ENCODE results near the gene BNC2. TPM values are rescaled to one million over a fixed set of nuclear protein-coding genes. Genes with fewer than 3 reads are reported as not detected.

The BNC2 gene
- total and polyA plus RNA-seq, 7 experiments from 2014 or later: 0.05 to 1.5 (median 0.59) TPM; not detected in 3

GRCh38 chr9:16597136-16597535 is 273.3 kb downstream of the BNC2 start:
- ATAC-seq: no peak

GRCh38 chr9:16595227-16595626 is 275.2 kb downstream of the BNC2 start:
- no peak for DNase-seq
- Mint-ChIP-seq H3K27ac (no peak overlapping the region), H3K4me3 (no peak overlapping the region), H3K4me1 (no peaks in the 10 kb centered on the region), H3K9me3 (peaks cover 0 to 5% (median 0%) of the 10 kb centered on the region in 11 donors), H3K27me3 (no peaks in the 10 kb centered on the region), H3K36me3 (no peaks in the 10 kb centered on the region)
- intact Hi-C loops (cut with micrococcal nuclease): no loop called here
- CTCF ChIA-PET: no interaction called here
- Histone ChIP-seq H3K4me3 (ENCODE audit: low read length) (no peak overlapping the region), H3K9me3 (ENCODE audit: control insufficient read depth in 2 of 3, low read length in 3 of 3) (no peaks in the 10 kb centered on the region), H3K27me3 (ENCODE audit: control insufficient read depth in 2 of 2, insufficient read depth in 2 of 2, low read length in 2 of 2) (no peaks in the 10 kb centered on the region), H3K36me3 (ENCODE audit: control insufficient read depth in 2 of 3, insufficient read depth in 3 of 3, low read length in 3 of 3) (no peaks in the 10 kb centered on the region), H3K27ac (ENCODE audit: low read depth, low read length) (no peak overlapping the region), H3K4me1 (ENCODE audit: control insufficient read depth in 2 of 2, insufficient read depth in 2 of 2, low read length in 2 of 2) (no peaks in the 10 kb centered on the region)
- POLR2A ChIA-PET: no interaction called here
- ATAC-seq: no peak

More at GRCh38 chr9:16597136-16597535, 273.3 kb downstream of the BNC2 start:
- no peak overlapping the region for H3K4me3 Mint-ChIP-seq
- H3K27ac Mint-ChIP-seq: no peak overlapping the region
- no peak for DNase-seq
- H3K36me3 Mint-ChIP-seq: no peaks in the 10 kb centered on the region
- H3K9me3 Mint-ChIP-seq: peaks cover 0 to 5% (median 0%) of the 10 kb centered on the region in 11 donors
- Histone ChIP-seq H3K27me3 (ENCODE audit: control insufficient read depth in 2 of 2, insufficient read depth in 2 of 2, low read length in 2 of 2) (no peaks in the 10 kb centered on the region), H3K27ac (ENCODE audit: low read depth, low read length) (no peak overlapping the region), H3K36me3 (ENCODE audit: control insufficient read depth in 2 of 3, insufficient read depth in 3 of 3, low read length in 3 of 3) (no peaks in the 10 kb centered on the region), H3K9me3 (ENCODE audit: control insufficient read depth in 2 of 3, low read length in 3 of 3) (no peaks in the 10 kb centered on the region), H3K4me1 (ENCODE audit: control insufficient read depth in 2 of 2, insufficient read depth in 2 of 2, low read length in 2 of 2) (no peaks in the 10 kb centered on the region), H3K4me3 (ENCODE audit: low read length) (no peak overlapping the region)
- ChIA-PET POLR2A (no interaction called here), CTCF (no interaction called here)
- H3K4me1 Mint-ChIP-seq: no peaks in the 10 kb centered on the region
- intact Hi-C loops (cut with micrococcal nuclease): no loop called here
- H3K27me3 Mint-ChIP-seq: no peaks in the 10 kb centered on the region

DNA sequence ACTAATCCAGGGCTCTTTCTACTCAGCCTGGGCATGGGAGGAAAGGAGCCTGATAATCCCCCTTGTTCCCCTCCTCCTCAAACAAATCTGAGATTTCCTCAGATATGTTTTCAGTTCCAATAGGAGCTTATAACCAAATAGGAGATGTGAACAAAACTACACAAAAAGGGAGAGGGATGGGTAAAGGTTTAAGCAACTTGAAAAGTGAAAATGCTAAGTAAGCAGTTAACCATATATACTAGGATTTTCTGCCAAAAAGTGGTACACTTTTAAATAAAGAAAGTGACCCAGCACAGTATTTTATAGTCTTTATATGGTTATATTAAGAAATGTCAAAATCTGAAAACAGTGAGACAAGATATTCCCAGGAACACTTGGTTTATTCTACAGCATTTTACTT is 275.7 kb downstream of the BNC2 start:
- DNase-seq (no peak), ATAC-seq (no peak)
- no peaks in the 10 kb centered on the region for H3K9me3 ChIP-seq (ENCODE audit: control insufficient read depth in 2 of 3, low read length in 3 of 3)
- Mint-ChIP-seq H3K4me3 (no peak overlapping the region), H3K9me3 (peaks cover 0 to 5% (median 0%) of the 10 kb centered on the region in 11 donors), H3K27me3 (no peaks in the 10 kb centered on the region), H3K36me3 (no peaks in the 10 kb centered on the region), H3K4me1 (no peaks in the 10 kb centered on the region), H3K27ac (no peak overlapping the region)
- H3K27me3 ChIP-seq (ENCODE audit: control insufficient read depth in 2 of 2, insufficient read depth in 2 of 2, low read length in 2 of 2): no peaks in the 10 kb centered on the region
- H3K27ac ChIP-seq (ENCODE audit: low read depth, low read length): no peak overlapping the region
- H3K4me1 ChIP-seq (ENCODE audit: control insufficient read depth in 2 of 2, insufficient read depth in 2 of 2, low read length in 2 of 2): no peaks in the 10 kb centered on the region
- CTCF ChIA-PET: no interaction called here
- H3K36me3 ChIP-seq (ENCODE audit: control insufficient read depth in 2 of 3, insufficient read depth in 3 of 3, low read length in 3 of 3): no peaks in the 10 kb centered on the region
- POLR2A ChIA-PET: no interaction called here
- intact Hi-C loops (cut with micrococcal nuclease): no loop called here
- H3K4me3 ChIP-seq (ENCODE audit: low read length): no peak overlapping the region

DNA sequence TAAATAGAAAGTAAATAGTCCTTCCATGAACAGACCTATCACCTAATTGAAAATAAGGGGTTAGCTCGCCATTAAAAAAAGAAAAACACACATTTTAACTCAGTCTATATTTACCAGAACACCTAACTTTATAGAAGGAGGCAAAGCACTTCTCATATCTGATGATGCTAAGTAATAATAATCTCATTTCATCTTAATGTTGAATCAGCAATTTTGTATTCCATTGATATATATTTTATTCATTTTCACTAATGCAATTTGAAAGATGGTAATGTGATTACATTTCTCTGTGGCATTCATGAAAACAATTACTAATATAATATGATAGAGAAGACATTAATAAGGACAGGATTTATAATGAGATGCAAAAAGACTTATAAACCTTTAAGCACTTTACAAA is 276.7 kb downstream of the BNC2 start:
- no peak overlapping the region for H3K4me3 Mint-ChIP-seq
- peaks cover 0 to 5% (median 0%) of the 10 kb centered on the region in 11 donors for H3K9me3 Mint-ChIP-seq
- H3K4me1 Mint-ChIP-seq: no peaks in the 10 kb centered on the region
- ATAC-seq (no peak), DNase-seq (no peak)
- Histone ChIP-seq H3K4me1 (ENCODE audit: control insufficient read depth in 2 of 2, insufficient read depth in 2 of 2, low read length in 2 of 2) (no peaks in the 10 kb centered on the region), H3K27ac (ENCODE audit: low read depth, low read length) (no peak overlapping the region), H3K4me3 (ENCODE audit: low read length) (no peak overlapping the region), H3K27me3 (ENCODE audit: control insufficient read depth in 2 of 2, insufficient read depth in 2 of 2, low read length in 2 of 2) (no peaks in the 10 kb centered on the region), H3K36me3 (ENCODE audit: control insufficient read depth in 2 of 3, insufficient read depth in 3 of 3, low read length in 3 of 3) (no peaks in the 10 kb centered on the region), H3K9me3 (ENCODE audit: control insufficient read depth in 2 of 3, low read length in 3 of 3) (no peaks in the 10 kb centered on the region)
- ChIA-PET POLR2A (no interaction called here), CTCF (no interaction called here)
- intact Hi-C loops (cut with micrococcal nuclease): no loop called here
- no peaks in the 10 kb centered on the region for H3K27me3 Mint-ChIP-seq
- no peaks in the 10 kb centered on the region for H3K36me3 Mint-ChIP-seq
- H3K27ac Mint-ChIP-seq: no peak overlapping the region

DNA sequence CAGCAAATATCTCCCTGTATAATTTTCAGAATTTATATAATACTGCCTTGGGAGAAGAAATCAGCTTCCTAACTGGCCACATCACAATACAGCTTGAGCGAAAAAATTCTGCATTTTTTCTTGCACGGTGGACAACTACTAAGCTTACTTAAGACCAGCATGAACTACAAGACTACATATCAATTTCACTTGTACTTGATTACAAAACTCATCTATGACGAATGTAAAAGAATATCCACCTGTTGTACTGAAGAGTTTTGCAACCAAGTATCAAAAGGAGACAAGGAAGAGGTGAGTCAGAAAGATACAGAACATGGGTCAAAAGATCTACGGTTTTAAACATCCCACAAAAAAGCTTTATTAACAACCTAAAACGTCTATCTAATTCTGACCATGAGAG is 279.4 kb downstream of the BNC2 start:
- H3K4me1 Mint-ChIP-seq: no peaks in the 10 kb centered on the region

GRCh38 chr9:16585591-16585990 is 284.9 kb downstream of the BNC2 start:
- Histone ChIP-seq H3K4me3 (ENCODE audit: low read length) (no peak overlapping the region), H3K27ac (ENCODE audit: low read depth, low read length) (no peak overlapping the region), H3K9me3 (ENCODE audit: control insufficient read depth in 2 of 3, low read length in 3 of 3) (no peaks in the 10 kb centered on the region), H3K27me3 (ENCODE audit: control insufficient read depth in 2 of 2, insufficient read depth in 2 of 2, low read length in 2 of 2) (no peaks in the 10 kb centered on the region), H3K4me1 (ENCODE audit: control insufficient read depth in 2 of 2, insufficient read depth in 2 of 2, low read length in 2 of 2) (no peaks in the 10 kb centered on the region), H3K36me3 (ENCODE audit: control insufficient read depth in 2 of 3, insufficient read depth in 3 of 3, low read length in 3 of 3) (no peaks in the 10 kb centered on the region)
- DNase-seq (no peak), ATAC-seq (no peak)
- peaks cover 0 to 6% (median 4%) of the 10 kb centered on the region in 11 donors for H3K9me3 Mint-ChIP-seq
- H3K27ac Mint-ChIP-seq: no peak overlapping the region
- ChIA-PET POLR2A (no interaction called here), CTCF (no interaction called here)
- no peak overlapping the region for H3K4me3 Mint-ChIP-seq
- H3K27me3 Mint-ChIP-seq: no peaks in the 10 kb centered on the region
- intact Hi-C loops (cut with micrococcal nuclease): no loop called here
- no peaks in the 10 kb centered on the region for H3K4me1 Mint-ChIP-seq
- peaks cover 0 to 4% (median 0%) of the 10 kb centered on the region in 5 donors for H3K36me3 Mint-ChIP-seq

More for the DNA sequence above, 279.4 kb downstream of the BNC2 start:
- peaks cover 0 to 4% (median 0%) of the 10 kb centered on the region in 5 donors for H3K36me3 Mint-ChIP-seq
- H3K9me3 Mint-ChIP-seq: peaks cover 0 to 7% (median 2%) of the 10 kb centered on the region in 11 donors
- Histone ChIP-seq H3K4me1 (ENCODE audit: control insufficient read depth in 2 of 2, insufficient read depth in 2 of 2, low read length in 2 of 2) (no peaks in the 10 kb centered on the region), H3K27me3 (ENCODE audit: control insufficient read depth in 2 of 2, insufficient read depth in 2 of 2, low read length in 2 of 2) (no peaks in the 10 kb centered on the region), H3K27ac (ENCODE audit: low read depth, low read length) (no peak overlapping the region), H3K4me3 (ENCODE audit: low read length) (no peak overlapping the region), H3K9me3 (ENCODE audit: control insufficient read depth in 2 of 3, low read length in 3 of 3) (no peaks in the 10 kb centered on the region), H3K36me3 (ENCODE audit: control insufficient read depth in 2 of 3, insufficient read depth in 3 of 3, low read length in 3 of 3) (no peaks in the 10 kb centered on the region)
- DNase-seq (no peak), ATAC-seq (no peak)
- H3K4me3 Mint-ChIP-seq: no peak overlapping the region
- ChIA-PET CTCF (no interaction called here), POLR2A (no interaction called here)
- no peaks in the 10 kb centered on the region for H3K27me3 Mint-ChIP-seq
- intact Hi-C loops (cut with micrococcal nuclease): no loop called here
- no peak overlapping the region for H3K27ac Mint-ChIP-seq

- no peaks in the 10 kb centered on the region for H3K27me3 ChIP-seq (ENCODE audit: control insufficient read depth in 2 of 2, insufficient read depth in 2 of 2, low read length in 2 of 2)
- ChIA-PET POLR2A (no interaction called here), CTCF (no interaction called here)
- DNase-seq: no peak
- intact Hi-C loops (cut with micrococcal nuclease): no loop called here
- H3K27ac Mint-ChIP-seq: no peak overlapping the region
- H3K4me3 ChIP-seq (ENCODE audit: low read length): no peak overlapping the region
- H3K36me3 ChIP-seq (ENCODE audit: control insufficient read depth in 2 of 3, insufficient read depth in 3 of 3, low read length in 3 of 3): no peaks in the 10 kb centered on the region
- peaks cover 0 to 6% (median 0%) of the 10 kb centered on the region in 11 donors for H3K9me3 Mint-ChIP-seq
- no peak overlapping the region for H3K4me3 Mint-ChIP-seq
- no peak for ATAC-seq
- no peaks in the 10 kb centered on the region for H3K36me3 Mint-ChIP-seq
- no peaks in the 10 kb centered on the region for H3K27me3 Mint-ChIP-seq
- H3K9me3 ChIP-seq (ENCODE audit: control insufficient read depth in 2 of 3, low read length in 3 of 3): no peaks in the 10 kb centered on the region
- H3K4me1 Mint-ChIP-seq: no peaks in the 10 kb centered on the region
- no peaks in the 10 kb centered on the region for H3K4me1 ChIP-seq (ENCODE audit: control insufficient read depth in 2 of 2, insufficient read depth in 2 of 2, low read length in 2 of 2)
- no peak overlapping the region for H3K27ac ChIP-seq (ENCODE audit: low read depth, low read length)
Measured at GRCh38 chr9:16579872-16580432, 290.5 kb downstream of the BNC2 start.

Measured in naive thymus-derived CD4-positive, alpha-beta T cell (primary cell).